HepG2 (cell line): ENCODE results near the gene CPLANE1. TPM values are rescaled to one million over a fixed set of nuclear protein-coding genes. Genes with fewer than 3 reads are reported as not detected.

Source experiments
- ATF4 ChIP-seq, 2 experiments: fragments of 450-650 bp in 1 of 2; sonication (generic) in 1 of 2; formaldehyde crosslinking; IDR thresholded peaks; 2 replicates each; pipeline versions ENCODE4 v1.5.0 to v1.8.0; 2020 to 2022; ENCODE audit warnings: mild to moderate bottlenecking in 1 of 2, missing genetic modification reagents in 1 of 2
- BRD4 ChIP-seq: sonication (generic); formaldehyde crosslinking; IDR thresholded peaks from 2 replicates; pipeline ENCODE4 v1.4.0; 2020; ENCODE audit warnings: missing genetic modification reagents
- CBX2 ChIP-seq, 2 experiments: fragments of 200-600 bp in 1 of 2; sonication (generic); formaldehyde crosslinking in 1 of 2; IDR thresholded peaks; 2 replicates each; pipeline versions ENCODE4 v1.7.0 to v1.8.1; 2018 to 2022; ENCODE audit warnings: low read depth in 2 of 2, low read length in 1 of 2, mild to moderate bottlenecking in 1 of 2, missing genetic modification reagents in 1 of 2
- CSRNP1 ChIP-seq: sonication (generic); formaldehyde crosslinking; IDR thresholded peaks from 2 replicates; pipeline ENCODE4 v1.8.1; 2023; ENCODE audit warnings: mild to moderate bottlenecking, missing genetic modification reagents
- DNMT3B ChIP-seq: conservative IDR thresholded peaks from 2 replicates; pipeline ENCODE4 v1.6.1; 2016; ENCODE audit warnings: missing biosample characterization, control low read depth
- ETV6 ChIP-seq: sonication (generic); formaldehyde crosslinking; conservative IDR thresholded peaks from 2 replicates; pipeline ENCODE4 v1.4.0; 2020; ENCODE audit warnings: missing genetic modification reagents
- NFATC3 ChIP-seq: sonication (generic); formaldehyde crosslinking; IDR thresholded peaks from 2 replicates; pipeline ENCODE4 v1.5.1; 2020; ENCODE audit warnings: mild to moderate bottlenecking, missing genetic modification reagents
- NFKB2 ChIP-seq: sonication (generic); formaldehyde crosslinking; IDR thresholded peaks from 2 replicates; pipeline ENCODE4 v1.4.0; 2020; ENCODE audit warnings: missing genetic modification reagents, borderline replicate concordance
- REXO4 ChIP-seq: sonication (generic); formaldehyde crosslinking; IDR thresholded peaks from 2 replicates; pipeline ENCODE4 v1.8.0; 2022; ENCODE audit warnings: missing genetic modification reagents, mild to moderate bottlenecking, borderline replicate concordance
- SP2 ChIP-seq: sonication (generic); formaldehyde crosslinking; IDR thresholded peaks from 2 replicates; pipeline ENCODE4 v1.5.1; 2020; ENCODE audit warnings: mild to moderate bottlenecking, missing genetic modification reagents
- TAF1 ChIP-seq: sonication (generic); formaldehyde crosslinking; IDR thresholded peaks from 2 replicates; pipeline ENCODE4 v1.4.0; 2020; ENCODE audit warnings: missing genetic modification reagents
- XRCC5 ChIP-seq: fragments of 200-400 bp; formaldehyde crosslinking; optimal IDR thresholded peaks from 2 replicates; pipeline ENCODE3; 2017; ENCODE audit warnings: mild to moderate bottlenecking, low read length
- ZFP82 ChIP-seq: sonication (generic); formaldehyde crosslinking; IDR thresholded peaks from 2 replicates; pipeline ENCODE4 v1.5.1; 2020; ENCODE audit warnings: mild to moderate bottlenecking, missing genetic modification reagents, borderline replicate concordance
- ZNF12 ChIP-seq: sonication (generic); formaldehyde crosslinking; IDR thresholded peaks from 2 replicates; pipeline ENCODE4 v1.5.0; 2020; ENCODE audit warnings: missing genetic modification reagents
- ZNF343 ChIP-seq: sonication (generic); formaldehyde crosslinking; IDR thresholded peaks from 2 replicates; pipeline ENCODE4 v1.4.0; 2020; ENCODE audit warnings: mild to moderate bottlenecking, missing genetic modification reagents
- ZNF646 ChIP-seq: sonication (generic); formaldehyde crosslinking; IDR thresholded peaks from 2 replicates; pipeline ENCODE4 v1.9.0; 2021; ENCODE audit warnings: mild to moderate bottlenecking, missing genetic modification reagents
- ZNF704 ChIP-seq: sonication (generic); formaldehyde crosslinking; IDR thresholded peaks from 2 replicates; pipeline ENCODE4 v1.8.1; 2023; ENCODE audit warnings: mild to moderate bottlenecking, inconsistent platforms, moderate library complexity, missing genetic modification reagents, borderline replicate concordance
- ZSCAN30 ChIP-seq: sonication (generic); formaldehyde crosslinking; IDR thresholded peaks from 2 replicates; pipeline ENCODE4 v1.5.0; 2020; ENCODE audit warnings: mild to moderate bottlenecking, missing genetic modification reagents
- polyA plus RNA-seq, 8 experiments: library from polyadenylated mRNA; depleted of rRNA in 3 of 8; stranded (reverse) in 7 of 8; unstranded in 1 of 8; fragments of >200 nt; fragmentation: Illumina TruSeq in 4 of 8; extraction: Trizol in 4 of 8; gene quantifications; 2 replicates each; pipeline versions ENCODE4 v1.2.1 to v1.2.3, GENCODE V29; 2011 to 2016; ENCODE audit warnings: low read depth in 4 of 8, missing spikeins in 1 of 8, mixed read lengths in 1 of 8; ENCODE audit not compliant: insufficient read depth in 1 of 8
- total RNA-seq, 5 experiments: library from RNA; depleted of rRNA; stranded (reverse); fragments of >200 nt; fragmentation: Illumina TruSeq; extraction: Trizol; gene quantifications; 2 replicates each; pipeline ENCODE4 v1.2.3, GENCODE V29; 2016; ENCODE audit warnings: low read depth in 1 of 5

The CPLANE1 gene
- total and polyA plus RNA-seq, 2 of the 13 experiments (the other 11 are each of a cell fraction or from before 2014, with no cell fraction given), result 6.3 to 9.9 TPM

GRCh38 chr5:37248970-37249814, at the start of gene CPLANE1 (continued):
- no peak for TF ChIP-seq ZNF646
- TF ChIP-seq ZFP82 (CRISPR knock-in tag), result peak; percentile 64; the same call in 1 of the 2 replicates
- TF ChIP-seq ZNF343, result 0 out of 2 replicates have a peak, but pooled peaks have one; percentile 21
- 0 out of 2 replicates have a peak, but pooled peaks have one; percentile 36 for TF ChIP-seq REXO4 (CRISPR knock-in tag)
- no peak for TF ChIP-seq NFATC3 (CRISPR knock-in tag)
- no peak for TF ChIP-seq SP2 (CRISPR knock-in tag)
- TF ChIP-seq ZSCAN30, result no peak
- TF ChIP-seq XRCC5, result peak; percentile 41
- peak; percentile 73; the same call in 1 of the 2 replicates for TF ChIP-seq NFKB2
- TF ChIP-seq ZNF12 (CRISPR knock-in tag), result peak; percentile 33; the same call in 1 of the 2 replicates
- no peak for TF ChIP-seq CBX2 (IDR thresholded peaks at IDR 0.05; ENCODE audit: low read depth, low read length)
- TF ChIP-seq CBX2 (CRISPR knock-in tag; IDR thresholded peaks at IDR 0.05; ENCODE audit: low read depth), result no peak
- peak; percentile 66; the same call in 1 of the 2 replicates for TF ChIP-seq CSRNP1 (CRISPR knock-in tag)
- TF ChIP-seq DNMT3B (CRISPR knock-in tag), result no peak
- no peak for TF ChIP-seq BRD4 (CRISPR knock-in tag)
- no peak; the same call in 1 of the 2 replicates for TF ChIP-seq ETV6 (CRISPR knock-in tag)
- TF ChIP-seq ATF4 (CRISPR knock-in tag; IDR thresholded peaks at IDR 0.05), result no peak
- TF ChIP-seq ZNF704 (CRISPR knock-in tag), result no peak
- TF ChIP-seq TAF1, result peak; percentile 77; the same call in 1 of the 2 replicates
